ENCODE measurements around the gene RNF223. TPM values are rescaled to one million over a fixed set of nuclear protein-coding genes. Genes with fewer than 3 reads are reported as not detected.
A peak's percentile ranks its signal among the peaks of the same experiment; 100 is the strongest.
"Not testable (repeated sequence)": the region's sequence is repeated elsewhere in the genome, so short reads cannot be mapped to it uniquely, and the experiment has no call there.

The RNF223 gene
- total RNA-seq, 1 donor from 2014 or later, result 1.2 TPM

- Mint-ChIP-seq H3K27me3 (peaks cover 3% of the 10 kb centered on the region), H3K4me3 (peak overlapping the region; percentile 63), H3K4me1 (ENCODE audit: unreplicated experiment) (peaks cover 2% of the 10 kb centered on the region), H3K27ac (peak overlapping the region; percentile 43), H3K36me3 (no peaks in the 10 kb centered on the region), H3K9me3 (no peaks in the 10 kb centered on the region)
- TF ChIP-seq, protein P1, sequence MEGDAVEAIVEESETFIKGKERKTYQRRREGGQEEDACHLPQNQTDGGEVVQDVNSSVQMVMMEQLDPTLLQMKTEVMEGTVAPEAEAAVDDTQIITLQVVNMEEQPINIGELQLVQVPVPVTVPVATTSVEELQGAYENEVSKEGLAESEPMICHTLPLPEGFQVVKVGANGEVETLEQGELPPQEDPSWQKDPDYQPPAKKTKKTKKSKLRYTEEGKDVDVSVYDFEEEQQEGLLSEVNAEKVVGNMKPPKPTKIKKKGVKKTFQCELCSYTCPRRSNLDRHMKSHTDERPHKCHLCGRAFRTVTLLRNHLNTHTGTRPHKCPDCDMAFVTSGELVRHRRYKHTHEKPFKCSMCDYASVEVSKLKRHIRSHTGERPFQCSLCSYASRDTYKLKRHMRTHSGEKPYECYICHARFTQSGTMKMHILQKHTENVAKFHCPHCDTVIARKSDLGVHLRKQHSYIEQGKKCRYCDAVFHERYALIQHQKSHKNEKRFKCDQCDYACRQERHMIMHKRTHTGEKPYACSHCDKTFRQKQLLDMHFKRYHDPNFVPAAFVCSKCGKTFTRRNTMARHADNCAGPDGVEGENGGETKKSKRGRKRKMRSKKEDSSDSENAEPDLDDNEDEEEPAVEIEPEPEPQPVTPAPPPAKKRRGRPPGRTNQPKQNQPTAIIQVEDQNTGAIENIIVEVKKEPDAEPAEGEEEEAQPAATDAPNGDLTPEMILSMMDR (conservative IDR thresholded peaks at IDR 0.05), result no peak
- peak; percentile 75 for DNase-seq (ENCODE audit: extremely low spot score, unreplicated experiment)
Observed at GRCh38 chr1:1079408-1080121, 5.5 kb upstream of the RNF223 start.

GRCh38 chr1:1077396-1077795, 3.3 kb upstream of the RNF223 start:
- not testable (repeated sequence) for H3K27ac Mint-ChIP-seq; H3K4me3 Mint-ChIP-seq; H3K9me3 Mint-ChIP-seq; H3K27me3 Mint-ChIP-seq; H3K4me1 Mint-ChIP-seq (ENCODE audit: unreplicated experiment); DNase-seq (ENCODE audit: extremely low spot score, unreplicated experiment); H3K36me3 Mint-ChIP-seq

GRCh38 chr1:1075148-1075935, 1.2 kb upstream of the RNF223 start:
- no peak overlapping the region for H3K4me3 Mint-ChIP-seq
- TF ChIP-seq, protein P1 (conservative IDR thresholded peaks at IDR 0.05), result no peak
- H3K27me3 Mint-ChIP-seq, result peaks cover 4% of the 10 kb centered on the region
- peaks cover 4% of the 10 kb centered on the region for H3K4me1 Mint-ChIP-seq (ENCODE audit: unreplicated experiment)
- no peak overlapping the region for H3K27ac Mint-ChIP-seq
- peak; percentile 68 for DNase-seq (ENCODE audit: extremely low spot score, unreplicated experiment)
- no peaks in the 10 kb centered on the region for H3K9me3 Mint-ChIP-seq
- no peaks in the 10 kb centered on the region for H3K36me3 Mint-ChIP-seq

- DNase-seq (ENCODE audit: extremely low spot score, unreplicated experiment), result no peak
- peaks cover 8% of the 10 kb centered on the region for H3K4me1 Mint-ChIP-seq (ENCODE audit: unreplicated experiment)
- no peaks in the 10 kb centered on the region for H3K36me3 Mint-ChIP-seq
- H3K27ac Mint-ChIP-seq, result peak overlapping the region; percentile 83
- peak overlapping the region; percentile 75 for H3K4me3 Mint-ChIP-seq
- TF ChIP-seq, protein P1 (conservative IDR thresholded peaks at IDR 0.05), result no peak
- H3K9me3 Mint-ChIP-seq, result no peaks in the 10 kb centered on the region
- H3K27me3 Mint-ChIP-seq, result peaks cover 4% of the 10 kb centered on the region
Observed at GRCh38 chr1:1074631-1075147, 583 bp upstream of the RNF223 start.

DNA sequence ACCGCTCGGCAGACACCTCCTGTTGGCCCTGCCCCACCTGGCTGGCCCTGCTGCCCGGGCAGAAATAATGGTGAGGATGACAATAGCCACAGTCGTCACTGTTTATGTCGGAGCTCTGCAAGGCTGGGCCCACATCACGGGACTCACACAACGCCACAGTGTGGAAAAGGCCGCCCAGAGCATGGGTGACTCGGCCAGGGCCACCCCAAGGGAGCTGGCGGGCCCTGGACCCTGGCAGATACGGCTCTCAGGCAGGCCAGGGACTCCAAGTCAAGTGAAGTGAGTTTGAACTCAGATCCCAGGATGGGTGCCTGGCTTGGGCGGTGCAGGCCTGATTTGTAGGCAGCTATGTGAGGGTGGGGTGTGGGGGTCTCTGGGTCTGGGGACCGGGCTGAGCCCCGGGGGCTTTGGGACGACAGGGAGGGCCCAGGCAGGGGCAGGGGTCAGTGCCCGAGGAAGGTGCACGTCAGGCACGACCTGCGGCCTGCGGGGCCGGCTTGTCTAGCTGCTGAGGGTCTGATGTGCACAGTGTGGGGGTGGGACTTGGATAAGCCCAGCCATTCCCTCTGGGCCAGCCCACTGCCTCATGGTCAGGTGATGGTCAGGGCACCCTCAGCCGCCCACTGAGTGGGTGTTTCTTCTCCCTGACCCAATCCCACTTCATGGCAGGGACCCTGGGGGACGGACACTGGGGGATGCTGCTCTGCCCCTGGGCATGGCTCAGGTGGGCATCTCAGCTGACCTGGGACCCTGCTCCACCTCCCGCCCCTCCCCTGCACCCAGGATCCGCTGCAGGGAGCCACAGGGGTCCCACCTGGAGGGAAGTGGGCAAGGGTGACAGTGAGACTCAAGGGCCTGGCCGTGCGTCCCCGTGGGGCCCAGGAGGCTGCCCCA, 1.0 kb downstream of the RNF223 start:
- H3K4me3 Mint-ChIP-seq, result no peak overlapping the region

More for the DNA sequence above, 1.0 kb downstream of the RNF223 start:
- H3K27me3 Mint-ChIP-seq, result peaks cover 8% of the 10 kb centered on the region
- H3K9me3 Mint-ChIP-seq, result no peaks in the 10 kb centered on the region
- DNase-seq (ENCODE audit: extremely low spot score, unreplicated experiment), result no peak
- TF ChIP-seq, protein P1 (conservative IDR thresholded peaks at IDR 0.05), result no peak
- H3K4me1 Mint-ChIP-seq (ENCODE audit: unreplicated experiment), result peaks cover 8% of the 10 kb centered on the region
- no peaks in the 10 kb centered on the region for H3K36me3 Mint-ChIP-seq
- peak overlapping the region; percentile 78 for H3K27ac Mint-ChIP-seq

Measured in type B pancreatic cell (in vitro differentiated cells).